Measurements from ENCODE around the gene GPR156.

The GPR156 gene

DNA sequence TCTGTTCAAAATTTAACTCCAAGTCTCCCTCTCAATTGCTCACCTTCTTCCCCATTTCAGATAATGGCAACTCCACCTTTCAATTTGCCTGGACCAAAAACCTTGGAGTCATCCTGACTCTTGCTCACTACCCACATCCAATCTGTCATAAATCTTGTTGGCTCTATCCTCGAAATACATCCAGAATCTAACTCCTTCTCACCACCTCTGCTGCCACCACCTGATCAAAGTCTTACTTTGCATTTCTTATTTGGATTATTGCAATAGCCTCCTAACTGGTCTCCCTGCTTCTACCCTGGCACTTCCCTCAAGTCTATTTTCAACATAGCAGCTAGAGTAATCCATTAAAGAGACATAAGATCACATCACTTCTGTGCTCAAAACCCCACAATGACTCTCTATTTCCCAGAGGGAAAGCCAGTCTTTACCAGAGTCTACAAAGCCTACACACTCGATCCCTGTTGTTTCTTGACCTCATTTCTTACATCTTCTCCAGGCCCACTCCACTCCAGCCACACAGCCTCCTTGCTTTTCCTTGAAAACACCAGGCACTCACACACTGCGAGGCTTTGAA is 86.6 kb downstream of the GPR156 start:
- TF ChIP-seq, protein P1, sequence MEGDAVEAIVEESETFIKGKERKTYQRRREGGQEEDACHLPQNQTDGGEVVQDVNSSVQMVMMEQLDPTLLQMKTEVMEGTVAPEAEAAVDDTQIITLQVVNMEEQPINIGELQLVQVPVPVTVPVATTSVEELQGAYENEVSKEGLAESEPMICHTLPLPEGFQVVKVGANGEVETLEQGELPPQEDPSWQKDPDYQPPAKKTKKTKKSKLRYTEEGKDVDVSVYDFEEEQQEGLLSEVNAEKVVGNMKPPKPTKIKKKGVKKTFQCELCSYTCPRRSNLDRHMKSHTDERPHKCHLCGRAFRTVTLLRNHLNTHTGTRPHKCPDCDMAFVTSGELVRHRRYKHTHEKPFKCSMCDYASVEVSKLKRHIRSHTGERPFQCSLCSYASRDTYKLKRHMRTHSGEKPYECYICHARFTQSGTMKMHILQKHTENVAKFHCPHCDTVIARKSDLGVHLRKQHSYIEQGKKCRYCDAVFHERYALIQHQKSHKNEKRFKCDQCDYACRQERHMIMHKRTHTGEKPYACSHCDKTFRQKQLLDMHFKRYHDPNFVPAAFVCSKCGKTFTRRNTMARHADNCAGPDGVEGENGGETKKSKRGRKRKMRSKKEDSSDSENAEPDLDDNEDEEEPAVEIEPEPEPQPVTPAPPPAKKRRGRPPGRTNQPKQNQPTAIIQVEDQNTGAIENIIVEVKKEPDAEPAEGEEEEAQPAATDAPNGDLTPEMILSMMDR (IDR thresholded peaks at IDR 0.05; ENCODE audit: low read depth, low read length) = no peak; the same call in 1 of the 2 replicates
- no peak overlapping the region for H3K4me3 ChIP-seq (ENCODE audit: low read depth, low read length)

- TF ChIP-seq, protein P1 (IDR thresholded peaks at IDR 0.05; ENCODE audit: low read depth, low read length) = no peak
- no peak overlapping the region for H3K4me3 ChIP-seq (ENCODE audit: low read depth, low read length)
Measured at GRCh38 chr3:120196812-120197211, 88.2 kb downstream of the GPR156 start.

DNA sequence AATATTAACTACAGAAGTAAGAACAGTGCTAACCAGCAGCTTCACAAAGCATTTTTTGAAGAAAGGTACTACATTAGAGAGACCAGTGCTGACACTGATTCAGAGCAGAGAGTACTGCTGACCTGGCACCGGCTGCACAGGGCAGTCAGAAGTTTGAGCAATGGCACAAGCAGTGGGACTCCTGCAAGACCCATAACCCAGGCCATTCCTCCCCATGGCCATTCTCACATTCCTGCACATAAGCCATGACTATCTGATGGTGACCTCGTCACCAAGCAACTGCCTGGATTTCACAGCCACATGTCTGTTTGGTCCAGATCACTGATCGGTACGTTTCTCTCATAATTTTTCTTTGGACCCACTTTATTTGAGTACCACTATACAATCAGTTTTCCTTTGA is 88.7 kb downstream of the GPR156 start:
- no peak overlapping the region for H3K4me3 ChIP-seq (ENCODE audit: low read depth, low read length)
- TF ChIP-seq, protein P1 (IDR thresholded peaks at IDR 0.05; ENCODE audit: low read depth, low read length) = no peak

- no peak overlapping the region for H3K4me3 ChIP-seq (ENCODE audit: low read depth, low read length)
- TF ChIP-seq, protein P1 (IDR thresholded peaks at IDR 0.05; ENCODE audit: low read depth, low read length) = no peak
Measured at GRCh38 chr3:120193554-120193953, 91.5 kb downstream of the GPR156 start.

DNA sequence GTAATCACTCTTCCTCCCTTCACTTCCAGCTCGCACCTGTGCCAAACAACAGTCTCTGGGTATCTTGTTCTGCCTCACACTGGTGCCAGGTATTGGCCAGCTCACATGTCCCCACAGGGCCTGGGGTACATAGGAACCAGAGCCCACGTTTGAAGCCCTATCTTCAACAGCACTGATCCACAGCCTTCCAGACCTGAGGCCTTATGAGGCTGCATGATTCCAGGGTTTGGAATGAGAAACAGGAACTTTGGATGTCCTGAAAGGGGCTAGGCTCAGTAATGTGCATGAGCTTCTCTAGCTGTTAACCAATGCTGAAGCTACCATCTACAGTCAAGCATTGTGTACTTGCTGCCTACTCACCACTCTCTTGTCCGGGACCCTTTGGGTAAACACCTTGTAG is 92.4 kb downstream of the GPR156 start:
- TF ChIP-seq, protein P1 (IDR thresholded peaks at IDR 0.05; ENCODE audit: low read depth, low read length) = no peak
- no peak overlapping the region for H3K4me3 ChIP-seq (ENCODE audit: low read depth, low read length)

DNA sequence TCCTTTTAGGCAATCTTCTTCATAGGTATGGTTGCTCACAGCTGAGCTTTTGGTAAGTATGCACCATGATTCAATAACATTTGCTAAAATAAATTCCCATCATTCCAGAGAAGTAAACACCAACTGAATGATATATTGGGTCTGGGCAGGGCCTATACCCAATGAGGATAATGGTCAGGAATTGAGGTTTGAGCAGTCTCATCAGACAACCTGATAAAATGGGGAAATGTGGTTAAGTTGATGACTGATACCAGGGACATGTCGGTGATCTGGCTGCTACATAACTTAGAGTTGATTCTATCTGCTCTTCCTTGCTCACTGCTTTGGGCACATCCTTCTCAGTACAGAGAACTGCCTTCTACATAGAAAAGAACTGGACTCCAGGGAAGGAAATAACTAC is 92.9 kb downstream of the GPR156 start:
- TF ChIP-seq, protein P1 (IDR thresholded peaks at IDR 0.05; ENCODE audit: low read depth, low read length) = no peak
- no peak overlapping the region for H3K4me3 ChIP-seq (ENCODE audit: low read depth, low read length)

- TF ChIP-seq, protein P1 (IDR thresholded peaks at IDR 0.05; ENCODE audit: low read depth, low read length) = peak; percentile 43
- no peak overlapping the region for H3K4me3 ChIP-seq (ENCODE audit: low read depth, low read length)
Measured at GRCh38 chr3:120182613-120183511, 102.2 kb downstream of the GPR156 start.
